Fibroblast of mammary gland (primary cell): ENCODE measurements around the gene RGSL1.

Experiments
- DNase-seq: peaks from one replicate; pipeline ENCODE4 v3.0.0-alpha.2; 2010; ENCODE audit warnings: low read depth
- H3K4me3 ChIP-seq: 2 replicates; pipeline ENCODE4 v1.5.1; 2011; ENCODE audit warnings: low read depth, mild to moderate bottlenecking, low read length, moderate library complexity; ENCODE audit not compliant: control insufficient read depth
- TF ChIP-seq, protein P1 (sequence below): conservative IDR thresholded peaks from 2 replicates; pipeline ENCODE4 v1.5.1; 2011; ENCODE audit warnings: low read depth, low read length, inconsistent platforms; ENCODE audit not compliant: control insufficient read depth, insufficient read depth

RGSL1 gene

DNA sequence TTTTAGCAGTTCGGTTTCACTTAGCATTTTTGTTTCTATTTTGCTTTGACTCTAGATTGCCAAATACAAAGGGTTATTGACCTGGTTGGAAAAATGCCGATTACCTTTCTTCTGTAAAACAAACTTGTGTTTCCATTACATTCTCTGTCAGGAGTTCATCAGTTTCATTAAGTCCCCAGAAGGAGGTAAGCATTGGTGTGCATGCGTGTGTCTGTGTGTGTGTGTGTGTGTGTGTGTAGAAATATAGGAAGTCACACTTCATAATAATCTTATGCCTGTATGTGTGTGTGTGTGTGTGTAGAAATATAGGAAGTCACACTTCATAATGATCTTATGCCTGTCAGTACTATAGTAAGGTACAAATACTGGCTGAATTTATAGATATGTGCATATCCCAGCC is 10.0 kb downstream of the RGSL1 start:
- TF ChIP-seq, protein P1, sequence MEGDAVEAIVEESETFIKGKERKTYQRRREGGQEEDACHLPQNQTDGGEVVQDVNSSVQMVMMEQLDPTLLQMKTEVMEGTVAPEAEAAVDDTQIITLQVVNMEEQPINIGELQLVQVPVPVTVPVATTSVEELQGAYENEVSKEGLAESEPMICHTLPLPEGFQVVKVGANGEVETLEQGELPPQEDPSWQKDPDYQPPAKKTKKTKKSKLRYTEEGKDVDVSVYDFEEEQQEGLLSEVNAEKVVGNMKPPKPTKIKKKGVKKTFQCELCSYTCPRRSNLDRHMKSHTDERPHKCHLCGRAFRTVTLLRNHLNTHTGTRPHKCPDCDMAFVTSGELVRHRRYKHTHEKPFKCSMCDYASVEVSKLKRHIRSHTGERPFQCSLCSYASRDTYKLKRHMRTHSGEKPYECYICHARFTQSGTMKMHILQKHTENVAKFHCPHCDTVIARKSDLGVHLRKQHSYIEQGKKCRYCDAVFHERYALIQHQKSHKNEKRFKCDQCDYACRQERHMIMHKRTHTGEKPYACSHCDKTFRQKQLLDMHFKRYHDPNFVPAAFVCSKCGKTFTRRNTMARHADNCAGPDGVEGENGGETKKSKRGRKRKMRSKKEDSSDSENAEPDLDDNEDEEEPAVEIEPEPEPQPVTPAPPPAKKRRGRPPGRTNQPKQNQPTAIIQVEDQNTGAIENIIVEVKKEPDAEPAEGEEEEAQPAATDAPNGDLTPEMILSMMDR: no peak
- DNase-seq: no peak
- H3K4me3 ChIP-seq: no peak overlapping the region

DNA sequence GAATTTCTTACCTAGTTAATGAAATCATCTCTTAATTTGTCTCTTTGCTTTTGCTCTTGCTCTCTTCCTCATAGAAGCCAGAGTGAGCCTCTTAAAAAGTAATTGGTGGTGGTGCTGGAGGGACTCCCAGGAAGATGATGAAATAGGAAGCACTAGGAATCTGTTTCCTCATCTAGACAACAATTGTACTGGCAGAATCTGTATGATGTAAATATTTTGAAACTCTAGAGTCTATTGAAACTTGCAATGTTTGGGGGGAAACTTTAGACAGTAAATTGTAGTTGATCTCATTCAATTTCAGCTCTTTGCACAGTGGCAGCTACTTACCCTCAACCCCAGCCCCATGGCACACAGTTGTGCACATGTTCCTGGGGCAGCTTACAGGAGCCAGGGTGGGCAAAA is 10.6 kb downstream of the RGSL1 start:
- peak; percentile 42 for DNase-seq
- no peak overlapping the region for H3K4me3 ChIP-seq
- TF ChIP-seq, protein P1: no peak

GRCh38 chr1:182473556-182473955 is 23.6 kb downstream of the RGSL1 start:
- no peak for DNase-seq
- TF ChIP-seq, protein P1: no peak

DNA sequence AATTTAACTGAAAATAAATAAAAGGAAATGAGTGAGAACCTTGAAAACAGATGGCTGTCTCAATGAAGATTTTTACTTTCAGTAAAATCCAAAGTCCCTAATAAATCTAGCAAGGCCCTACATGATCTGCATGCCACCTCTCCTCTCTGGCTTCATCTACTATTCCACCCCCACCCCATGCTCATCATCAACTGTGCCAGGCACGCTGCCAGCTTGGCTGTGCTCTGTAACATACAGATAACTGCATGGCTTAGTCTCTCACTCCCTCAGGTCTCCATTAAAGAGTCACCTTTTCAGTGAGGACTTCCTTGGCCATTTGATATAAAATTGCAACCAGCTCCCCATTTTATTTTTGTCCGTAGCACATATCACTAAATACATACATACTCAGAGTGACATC is 26.7 kb downstream of the RGSL1 start:
- DNase-seq: no peak
- TF ChIP-seq, protein P1: no peak
- H3K4me3 ChIP-seq: no peak overlapping the region

More at GRCh38 chr1:182473556-182473955, 23.6 kb downstream of the RGSL1 start:
- H3K4me3 ChIP-seq: no peak overlapping the region

DNA sequence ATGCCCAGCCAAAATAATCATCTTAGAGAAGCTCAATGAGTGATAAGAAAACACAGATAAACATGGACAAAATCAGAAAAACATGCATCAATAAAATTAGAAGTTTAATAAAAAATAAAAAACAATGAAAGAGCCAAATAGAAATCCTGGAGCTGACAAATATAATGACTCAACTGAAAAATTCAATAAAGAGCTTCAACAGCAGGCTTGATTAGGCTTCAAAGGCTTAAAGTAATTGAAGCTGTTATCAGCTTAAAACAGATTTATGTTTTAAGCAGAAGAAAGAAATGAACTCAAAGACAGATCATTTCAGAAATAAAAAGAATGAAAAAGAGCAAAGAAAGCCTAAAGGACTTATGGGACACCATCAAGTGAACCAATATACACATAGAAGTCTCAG is 28.3 kb downstream of the RGSL1 start:
- TF ChIP-seq, protein P1: no peak

GRCh38 chr1:182484067-182484466 is 34.1 kb downstream of the RGSL1 start:
- no peak for DNase-seq
- H3K4me3 ChIP-seq: no peak overlapping the region
- TF ChIP-seq, protein P1: no peak

More for the DNA sequence above, 28.3 kb downstream of the RGSL1 start:
- DNase-seq: no peak
- H3K4me3 ChIP-seq: no peak overlapping the region
